C1 segment of cervical spinal cord (tissue), 14 donors: ENCODE results near the gene AFAP1.

Experiments
- DNase-seq, 14 donors: peaks; one replicate each; lab custom pipeline; 2025; lab: John Stamatoyannopoulos, UW

Gene AFAP1

DNA sequence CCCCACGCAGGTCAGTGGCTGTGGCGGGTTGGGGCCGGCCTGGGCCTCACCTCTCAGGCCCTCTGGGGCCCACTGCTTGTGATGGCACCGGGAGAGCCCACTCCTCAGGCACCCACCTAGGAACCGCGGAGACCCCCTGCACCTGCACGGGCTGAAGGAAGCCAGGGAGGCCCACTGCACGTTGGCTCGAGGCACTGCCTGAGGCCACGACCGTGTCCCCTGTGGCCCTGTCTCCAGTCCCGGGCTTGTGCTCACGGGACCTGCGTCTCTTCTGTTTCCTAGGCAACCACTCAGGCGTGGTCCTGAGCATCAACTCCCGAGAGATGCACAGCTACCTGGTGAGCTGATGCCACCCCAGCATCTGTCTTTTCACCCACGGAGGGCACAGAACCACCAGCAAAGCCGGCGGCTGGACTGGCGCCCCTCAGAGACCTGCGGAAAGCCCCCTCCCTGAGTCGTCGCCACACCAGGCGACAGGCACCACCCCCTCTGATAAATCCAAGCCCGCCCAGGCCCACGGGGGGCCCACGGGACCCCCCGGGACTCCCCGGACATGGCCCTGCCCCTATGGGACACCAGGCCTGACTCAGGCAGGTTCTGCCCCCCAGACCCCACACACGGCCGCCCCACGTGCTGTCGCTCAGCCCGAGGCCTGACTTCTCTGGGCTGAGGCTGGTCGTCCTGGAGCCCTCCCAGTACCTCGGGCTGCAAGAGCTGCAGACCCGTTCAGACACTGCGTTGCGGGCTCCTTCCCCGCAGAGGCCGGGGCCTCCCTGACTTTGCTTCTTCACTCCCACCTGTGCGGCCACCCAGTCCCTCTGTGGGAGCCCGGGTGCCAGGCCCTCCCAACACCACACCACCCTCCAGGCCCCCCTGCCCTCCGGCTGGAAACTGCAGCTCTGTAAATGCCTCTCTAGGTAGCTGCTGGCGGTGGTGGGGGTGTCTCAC lies 199.5 kb downstream of the AFAP1 start:
- DNase-seq, result no peak

DNA sequence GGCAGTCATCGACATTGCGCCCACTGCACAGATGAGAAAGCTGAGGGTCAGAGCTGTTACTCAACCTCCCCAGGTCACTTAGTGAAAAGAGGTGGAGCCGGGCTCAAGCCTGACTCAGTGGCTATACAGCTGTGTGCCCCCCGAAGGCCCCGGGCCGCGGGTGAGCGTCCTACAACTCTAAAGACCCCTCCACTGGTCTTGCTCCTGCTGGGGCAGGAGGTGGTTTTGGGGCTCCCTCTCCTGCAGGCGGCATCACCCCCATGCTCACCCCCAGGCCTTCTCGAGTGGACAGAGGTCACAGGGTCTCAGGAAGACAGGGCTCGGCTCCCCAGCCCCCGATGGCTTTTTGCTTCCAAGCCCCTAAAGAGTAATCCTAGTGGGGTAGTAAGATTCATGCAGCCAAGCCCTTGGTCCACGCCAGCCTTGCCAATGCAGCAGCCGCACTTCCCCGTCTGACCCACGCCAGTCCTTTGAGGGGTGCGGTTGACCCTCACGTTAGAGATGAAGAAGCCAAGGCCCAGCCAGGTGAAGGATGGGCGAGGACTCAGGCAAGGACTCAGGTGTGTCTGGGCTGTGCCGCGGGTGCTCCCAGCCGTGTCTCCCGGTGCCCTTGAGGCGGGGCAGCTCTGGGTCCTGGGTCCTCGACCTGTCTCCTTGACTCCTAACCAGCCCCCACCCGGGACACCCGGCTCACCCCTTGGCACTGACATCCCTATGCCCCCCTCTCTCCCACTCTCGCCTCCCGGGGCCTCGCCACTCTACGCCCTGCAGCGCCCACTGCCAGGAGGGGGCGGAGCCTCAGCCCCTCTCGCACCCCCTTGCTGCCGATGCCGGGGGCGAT lies 200.4 kb downstream of the AFAP1 start:
- DNase-seq, result no peak

DNA sequence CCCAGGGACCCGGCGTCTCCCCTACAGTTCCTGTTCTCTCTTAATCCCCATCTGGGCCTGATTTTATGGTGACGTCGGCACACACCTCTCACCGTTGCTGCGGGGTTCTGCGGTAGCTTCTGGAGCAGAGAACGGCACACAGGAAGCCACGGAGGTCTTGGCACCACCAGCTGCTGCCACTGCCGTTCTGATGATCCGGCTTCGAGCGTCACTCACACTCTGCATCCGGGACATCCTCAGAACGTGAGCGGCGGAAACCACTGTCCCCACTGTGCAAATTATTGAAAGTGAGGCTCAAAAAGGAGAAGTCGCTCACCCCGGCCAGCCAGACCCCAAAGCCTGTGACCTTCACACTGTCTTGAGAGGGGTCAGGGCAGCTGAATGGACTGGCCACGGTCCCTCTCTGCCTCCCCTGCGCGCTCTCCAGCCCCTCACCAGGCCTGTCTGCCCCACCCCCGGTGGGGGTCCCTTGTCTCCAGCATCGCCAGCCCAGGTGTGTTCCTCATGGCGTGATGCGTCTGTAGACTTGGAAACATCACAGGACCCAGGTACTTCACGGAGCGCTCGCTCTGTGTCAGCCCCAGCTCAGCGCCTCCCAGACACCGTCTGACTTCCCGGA lies 201.1 kb downstream of the AFAP1 start:
- DNase-seq, result no peak

DNA sequence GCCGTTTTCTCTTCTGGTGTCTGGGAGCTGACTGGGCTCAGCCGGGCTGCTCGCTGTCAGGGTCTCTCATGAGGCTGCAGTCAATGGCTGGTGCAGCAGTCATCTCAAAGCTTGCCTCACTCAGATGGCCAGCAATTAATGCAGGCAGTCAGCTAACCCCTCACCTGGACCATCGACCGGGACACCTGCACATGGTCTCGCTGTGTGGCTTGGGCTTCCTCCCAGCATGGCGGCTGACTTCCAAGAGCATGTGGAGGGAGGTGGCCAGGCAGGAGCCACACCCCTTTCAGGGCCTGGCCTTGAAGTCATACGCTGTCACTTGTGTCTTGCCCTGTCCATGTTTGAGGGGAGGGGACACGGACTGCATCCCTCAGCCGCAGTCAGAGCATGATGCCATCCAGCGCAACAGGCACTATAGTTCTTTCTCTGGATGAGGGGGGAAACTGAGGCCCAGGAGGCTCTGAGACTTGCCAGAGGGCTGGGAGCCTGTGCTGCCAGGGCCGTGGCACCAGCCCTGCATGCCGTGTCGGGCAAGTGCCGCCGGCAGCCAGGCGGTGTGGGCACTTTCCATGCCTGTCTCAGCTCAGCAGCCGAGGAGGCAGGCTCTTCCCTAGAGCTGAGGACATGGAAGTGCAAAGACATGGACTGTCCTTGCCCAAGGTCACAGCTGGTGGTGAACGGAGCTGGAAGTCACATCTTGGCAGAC lies 201.8 kb downstream of the AFAP1 start:
- no peak for DNase-seq

DNA sequence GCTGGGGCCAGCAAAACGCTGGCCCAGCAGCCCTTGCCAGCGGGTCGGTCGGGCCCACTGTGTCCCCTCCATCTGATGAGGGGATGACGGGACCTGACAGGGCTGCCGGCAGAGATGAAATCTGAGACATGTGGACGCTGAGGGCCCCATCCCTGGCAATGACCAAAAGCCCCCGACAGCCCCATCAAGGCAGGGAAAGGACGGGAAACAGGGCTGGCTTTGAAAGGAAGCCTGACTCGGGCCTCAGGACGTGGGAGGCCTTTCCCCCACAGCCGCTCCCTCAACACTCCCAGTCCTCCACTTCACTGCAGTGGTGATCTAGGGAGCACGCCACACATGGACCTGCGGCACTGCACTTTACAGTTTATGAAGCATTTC lies 202.4 kb downstream of the AFAP1 start:
- no peak for DNase-seq

DNA sequence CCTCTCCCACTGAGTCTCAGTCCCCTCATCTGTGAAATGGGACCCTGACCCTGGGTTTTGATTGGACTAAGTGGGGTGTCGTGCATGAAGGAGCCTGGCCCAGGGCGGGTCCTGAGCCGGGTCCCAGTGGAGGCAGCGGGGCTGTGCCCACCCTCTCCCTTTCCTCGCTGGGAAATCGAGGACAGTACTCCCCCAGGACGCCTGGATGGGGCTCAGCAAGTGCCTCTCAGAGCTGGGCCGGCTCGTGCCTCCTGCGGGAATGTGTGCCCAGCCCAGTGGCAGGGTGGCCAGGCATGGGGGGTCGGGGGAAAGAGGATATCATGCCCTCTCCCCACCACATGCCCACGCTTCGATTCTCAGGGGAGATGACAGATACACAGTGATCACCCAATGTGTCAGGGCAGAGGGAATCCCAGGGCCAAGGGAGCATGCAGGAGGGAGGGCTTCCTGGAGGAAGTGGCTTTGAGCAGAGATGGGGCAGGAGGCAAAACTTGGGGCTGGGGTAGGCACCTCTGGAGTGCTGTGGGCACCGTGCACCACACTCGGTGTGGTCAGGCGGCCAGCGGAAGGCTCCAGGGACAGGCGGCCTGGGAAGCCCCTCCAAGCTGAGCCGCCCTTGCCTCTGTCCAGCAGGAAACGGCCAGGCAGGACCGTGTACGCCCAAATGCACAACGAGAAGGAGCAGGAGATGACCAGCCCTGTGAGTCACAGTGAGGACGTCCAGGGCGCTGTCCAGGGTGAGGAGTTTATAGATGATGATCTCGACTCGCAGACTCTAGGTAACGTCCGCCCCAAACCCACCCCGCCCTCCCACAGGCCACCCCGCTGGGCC lies 203.0 kb downstream of the AFAP1 start:
- DNase-seq, result no peak

DNA sequence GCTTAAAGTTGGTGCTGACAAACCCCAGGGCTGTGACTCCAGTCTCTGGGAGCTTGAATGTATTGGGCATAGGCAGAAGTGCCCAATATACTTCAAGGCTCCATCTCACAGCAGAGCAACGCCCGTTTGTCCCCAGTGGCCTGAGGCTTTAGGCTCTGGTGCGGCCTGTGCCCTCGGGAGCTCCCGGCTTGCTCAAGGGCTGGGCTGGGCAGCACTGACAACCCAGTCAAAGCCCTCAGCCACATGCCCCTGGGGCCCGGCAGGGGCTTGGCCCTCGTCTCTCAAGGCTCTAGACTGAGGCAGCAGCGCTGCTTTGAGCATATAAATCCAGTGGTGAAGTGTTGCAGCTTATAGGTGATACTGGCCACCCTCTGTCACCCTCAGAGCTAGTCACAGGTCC lies 203.7 kb downstream of the AFAP1 start:
- DNase-seq, result no peak

DNA sequence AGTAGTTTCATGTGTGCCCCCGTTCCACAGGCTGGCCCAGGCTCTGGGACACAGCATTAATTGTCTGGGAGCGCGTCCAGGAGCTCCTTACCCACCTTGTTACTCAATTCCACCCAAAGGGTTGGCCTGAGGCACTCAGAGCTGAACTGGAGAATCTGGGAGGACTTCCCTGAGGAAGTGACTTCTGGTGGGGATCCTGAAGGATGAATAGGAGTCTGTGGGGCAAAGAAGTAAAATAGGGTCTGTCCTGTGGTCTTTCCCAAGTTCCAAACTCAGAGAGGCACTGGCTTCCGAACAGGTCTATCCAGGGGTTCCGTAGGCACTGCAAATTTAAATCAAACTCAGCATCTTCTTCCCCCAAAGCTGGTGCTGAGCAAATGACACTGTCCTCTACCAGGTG lies 204.3 kb downstream of the AFAP1 start:
- DNase-seq, result no peak

DNA sequence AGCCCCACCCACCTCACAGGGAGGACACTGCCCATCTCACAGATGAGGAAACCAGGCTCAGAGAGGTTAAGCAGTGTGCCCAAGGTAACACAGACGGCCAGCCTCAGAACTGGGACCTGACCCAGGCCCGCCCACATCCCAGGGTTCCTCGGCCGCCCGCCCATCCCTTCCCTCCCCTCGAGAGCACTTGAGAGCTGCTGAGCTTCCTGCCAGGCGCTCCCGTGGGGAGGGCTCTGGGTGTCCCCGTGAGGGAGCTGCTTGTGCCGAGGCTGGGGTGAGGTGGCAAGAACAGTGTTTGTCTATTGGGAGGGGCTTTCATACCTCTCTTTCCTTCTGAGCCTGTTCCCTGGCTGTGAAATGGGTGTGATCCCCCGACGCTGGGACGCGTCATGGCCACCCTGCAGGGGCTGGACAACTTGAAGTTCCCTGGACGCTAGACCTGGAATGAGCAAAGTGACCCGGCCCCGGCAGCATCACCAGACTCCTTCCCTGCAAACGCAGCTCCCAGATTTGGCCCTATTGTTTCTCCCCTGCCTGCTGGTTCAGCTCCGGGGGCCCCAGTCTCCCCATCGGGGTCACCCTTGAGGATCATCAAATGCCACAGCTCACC lies 204.9 kb downstream of the AFAP1 start:
- no peak for DNase-seq

DNA sequence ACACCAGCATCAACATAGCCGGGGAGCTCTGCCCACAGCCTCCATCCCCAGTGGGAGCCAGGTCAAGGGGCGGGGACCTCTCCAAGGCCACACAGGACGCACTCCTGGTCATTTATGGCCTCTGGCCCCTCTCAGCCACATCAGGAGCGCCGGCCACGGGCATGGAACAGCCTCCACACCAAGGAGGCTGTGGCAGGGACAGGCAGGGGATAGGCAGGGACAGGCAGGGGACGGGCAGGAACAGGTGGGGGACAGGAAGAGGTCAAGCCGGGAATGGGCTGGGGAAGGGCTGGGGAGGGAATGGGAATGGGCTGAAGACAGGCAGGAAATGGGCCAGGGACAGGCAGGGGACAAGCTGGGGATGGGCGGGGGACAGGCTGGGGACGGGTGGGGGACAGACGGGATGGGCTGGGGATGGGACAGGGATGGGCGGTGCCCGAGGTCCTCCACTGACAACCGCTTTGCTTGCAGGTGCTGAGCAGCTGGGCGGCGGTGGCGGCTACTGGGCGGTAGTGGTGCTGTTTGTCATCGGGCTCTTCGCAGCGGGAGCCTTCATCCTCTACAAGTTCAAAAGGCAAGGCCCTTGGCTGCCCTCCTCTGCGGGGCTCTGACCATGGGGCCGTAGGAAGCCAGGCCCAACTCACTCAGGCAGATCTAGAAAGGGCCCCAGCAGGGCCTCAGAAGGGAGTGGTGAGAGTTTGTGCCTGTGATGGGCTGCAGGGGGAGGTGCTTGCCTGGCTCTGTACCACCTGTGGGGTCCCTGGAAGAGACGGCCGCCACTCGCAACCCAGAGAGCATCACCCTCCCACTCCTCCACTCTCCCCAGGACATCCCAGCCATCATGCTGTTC lies 205.6 kb downstream of the AFAP1 start:
- DNase-seq, result no peak

DNA sequence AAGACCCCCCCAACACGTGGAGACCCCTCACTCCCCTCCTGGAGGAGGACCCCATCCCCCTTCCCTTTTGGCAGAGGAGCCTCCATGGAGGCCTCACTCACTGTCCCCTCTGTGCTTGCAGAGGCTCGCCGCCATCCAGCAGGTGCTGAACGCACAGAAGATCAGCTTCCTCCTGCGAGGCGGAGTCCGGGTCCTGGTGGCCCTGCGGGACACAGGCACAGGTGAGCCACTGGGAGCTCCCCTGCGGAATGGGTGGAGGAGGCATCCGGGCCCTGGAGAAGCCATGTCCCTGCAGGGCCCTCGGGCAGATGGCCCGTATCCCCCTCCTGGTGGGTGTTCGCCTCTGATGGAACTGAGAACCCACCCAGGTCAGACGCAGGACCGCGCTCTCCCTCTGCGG lies 206.5 kb downstream of the AFAP1 start:
- DNase-seq, result no peak

DNA sequence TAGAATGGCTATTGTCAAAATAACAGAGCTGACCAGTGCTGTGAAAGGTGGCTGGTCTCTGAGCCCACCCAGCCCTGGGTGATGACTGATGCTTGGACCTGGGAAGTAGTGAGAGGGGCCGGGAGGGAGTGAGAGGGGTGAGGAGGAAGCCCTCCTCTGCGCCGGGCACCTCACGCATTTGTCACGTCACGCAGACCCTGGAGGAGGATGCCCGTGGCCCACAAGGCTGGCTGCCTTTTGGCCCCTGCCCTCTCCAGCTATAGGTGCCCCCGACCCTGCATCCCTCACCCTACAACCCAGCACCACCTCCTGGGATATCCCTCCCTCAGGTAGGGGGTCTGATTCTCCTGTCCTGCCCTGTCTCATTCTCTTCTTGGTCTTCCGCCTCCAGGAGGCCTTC lies 207.4 kb downstream of the AFAP1 start:
- no peak for DNase-seq

DNA sequence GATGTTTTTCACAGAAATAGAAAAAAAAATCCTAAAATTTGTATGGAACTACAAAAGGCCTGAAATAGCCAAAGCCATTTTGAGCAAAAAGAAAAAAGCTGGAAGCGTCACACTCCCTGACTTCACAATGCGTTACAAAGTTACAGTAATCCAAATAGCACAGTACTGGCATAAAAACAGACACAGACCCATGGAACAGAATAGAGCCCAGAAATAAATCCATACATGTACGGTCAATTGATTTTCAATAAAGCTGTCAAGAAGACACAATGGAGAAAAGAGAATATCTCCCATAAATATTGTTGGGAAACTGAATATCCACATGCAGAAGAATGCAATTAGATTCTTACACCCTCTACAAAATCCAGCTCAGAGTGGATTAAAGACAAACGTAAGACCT lies 208.2 kb downstream of the AFAP1 start:
- DNase-seq, result no peak

DNA sequence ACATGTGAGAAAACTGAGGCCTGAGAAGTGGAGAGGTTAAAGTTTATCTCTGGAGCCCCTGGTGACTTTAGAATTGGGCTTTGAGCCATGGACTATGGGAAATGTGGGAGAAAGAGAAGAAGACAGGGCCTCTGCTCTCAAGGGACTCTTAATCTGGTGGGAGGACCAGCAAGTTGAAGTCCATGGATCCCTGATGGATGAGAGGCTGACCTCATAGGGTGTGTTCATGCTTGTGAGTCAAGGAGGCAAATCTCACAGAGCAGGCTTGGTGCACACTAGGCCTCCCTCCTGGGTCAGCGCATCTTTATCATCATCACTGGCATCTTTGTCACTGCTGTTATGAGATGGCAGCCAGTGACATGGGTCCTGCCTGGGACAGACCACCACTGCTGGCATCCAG lies 211.9 kb downstream of the AFAP1 start:
- no peak for DNase-seq

DNA sequence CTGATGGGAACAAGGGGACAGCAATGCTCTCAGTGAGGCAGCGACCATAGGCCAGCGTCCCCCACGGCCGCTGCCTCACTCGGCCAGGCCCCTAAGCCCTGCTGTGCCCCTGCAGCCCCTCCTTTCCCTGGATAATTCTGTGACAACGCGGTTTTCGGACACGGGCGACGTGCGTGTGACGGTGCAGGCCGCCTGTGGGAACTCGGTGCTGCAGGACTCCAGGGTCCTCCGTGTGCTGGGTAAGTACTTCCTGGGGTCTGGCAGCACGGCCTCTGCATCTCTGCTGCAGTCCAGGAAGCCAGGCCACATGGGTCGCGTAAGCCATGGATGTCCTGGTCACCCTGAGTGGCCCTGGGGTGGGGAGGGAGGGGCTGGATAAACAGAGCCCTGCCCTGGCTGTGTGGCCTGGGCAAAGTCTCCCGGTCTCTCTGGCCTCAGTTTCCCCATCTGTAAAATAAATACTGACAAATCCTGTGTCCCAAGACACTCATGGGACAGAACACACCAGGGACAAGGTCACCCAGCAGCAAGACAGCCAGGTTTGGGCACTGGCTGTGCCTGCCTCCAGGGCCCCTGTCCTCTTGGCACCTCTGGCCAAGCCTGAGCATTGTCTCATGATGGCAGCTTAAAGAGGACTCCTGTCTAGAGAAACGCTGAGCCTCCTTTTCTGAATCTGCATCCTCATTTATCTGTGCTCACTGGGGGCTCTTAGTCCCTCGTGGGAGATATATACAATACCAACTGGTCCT lies 212.8 kb downstream of the AFAP1 start:
- DNase-seq, result no peak

DNA sequence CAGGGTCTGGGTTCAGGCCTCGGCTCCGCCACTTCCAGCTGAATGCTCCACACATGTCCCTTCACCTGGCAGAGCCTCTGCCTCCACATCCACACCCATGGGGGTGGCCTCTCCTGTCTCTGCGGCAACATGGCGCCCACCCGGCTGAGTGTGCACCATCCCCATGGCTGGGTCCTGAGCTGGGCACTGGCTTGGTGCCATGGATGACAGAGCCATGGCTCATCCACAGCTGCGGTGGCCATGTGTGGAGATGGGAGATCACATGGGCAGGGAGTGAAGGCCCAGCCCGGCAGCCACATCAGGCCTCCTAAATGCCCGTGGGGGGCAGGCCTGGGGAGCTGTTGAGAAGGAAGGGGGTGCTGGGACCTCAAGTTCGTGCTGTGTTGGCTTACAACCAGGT lies 213.7 kb downstream of the AFAP1 start:
- peak in 1 of 14 donors; percentile 44 for DNase-seq

DNA sequence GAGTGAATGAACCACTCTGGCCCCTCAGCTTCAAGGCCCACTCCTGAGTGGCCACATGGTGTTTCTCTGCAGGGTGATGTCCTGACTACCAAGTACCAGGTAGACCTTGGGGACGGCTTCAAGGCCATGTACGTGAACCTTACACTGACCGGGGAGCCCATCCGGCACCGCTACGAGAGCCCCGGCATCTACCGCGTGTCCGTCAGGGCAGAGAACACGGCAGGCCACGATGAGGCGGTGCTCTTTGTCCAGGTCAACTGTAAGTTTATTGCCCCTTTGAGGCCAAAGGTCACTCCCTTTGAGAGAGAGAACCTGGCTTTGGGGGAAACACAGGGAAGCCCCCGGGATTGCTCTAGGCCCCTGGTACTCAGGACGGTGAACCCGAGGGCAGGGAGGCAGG lies 216.0 kb downstream of the AFAP1 start:
- no peak for DNase-seq

DNA sequence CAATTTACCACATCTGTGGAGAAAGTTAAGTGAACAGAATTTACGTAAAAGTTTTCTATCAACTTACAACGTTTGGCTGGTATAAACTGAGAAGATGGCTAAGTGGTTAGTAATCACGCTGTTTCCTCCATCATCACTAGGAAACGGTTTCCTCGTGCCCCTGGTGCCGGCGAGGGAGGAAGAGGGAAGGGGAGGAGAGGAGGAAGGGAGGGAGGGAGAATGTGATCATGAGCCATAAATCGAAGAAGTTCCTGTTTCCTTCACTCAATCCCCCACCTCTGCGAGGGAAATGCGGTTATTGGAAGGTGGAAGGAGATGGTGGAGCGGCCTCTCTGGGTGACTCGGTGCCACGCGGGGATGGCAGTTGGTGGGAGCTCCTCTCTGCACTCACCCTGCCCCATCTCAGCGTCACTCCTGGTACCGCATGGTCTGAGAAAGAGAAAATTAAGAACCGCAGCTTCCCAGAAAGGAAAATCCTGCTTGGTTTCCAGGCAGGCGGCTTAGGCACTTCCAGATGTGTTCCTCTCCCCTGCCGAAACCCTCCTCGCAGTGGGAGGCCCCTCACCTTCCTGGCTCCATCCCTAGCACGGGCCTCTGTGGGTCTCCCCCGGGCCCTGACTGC lies 216.8 kb downstream of the AFAP1 start:
- no peak for DNase-seq
